Fibroblast of the aortic adventitia (primary cell): ENCODE results near the gene KCP. TPM values are rescaled to one million over a fixed set of nuclear protein-coding genes. Genes with fewer than 3 reads are reported as not detected.

ENCODE experiments used
- DNase-seq: peaks from one replicate; pipeline ENCODE4 v3.0.0-alpha.2; 2010; ENCODE audit warnings: low read depth
- H3K4me3 ChIP-seq: 2 replicates; pipeline ENCODE4 v1.5.1; 2011; ENCODE audit warnings: low read depth, mild to moderate bottlenecking, control low read depth, low read length, moderate library complexity
- total RNA-seq: library from RNA; depleted of rRNA; stranded (reverse); fragments of >200 nt; gene quantifications from 2 replicates; pipeline ENCODE4 v1.2.3, GENCODE V29; 2012; ENCODE audit warnings: low replicate concordance
- TF ChIP-seq, protein P1 (sequence below): IDR thresholded peaks from 2 replicates; pipeline ENCODE4 v1.5.1; 2011; ENCODE audit warnings: mild to moderate bottlenecking, low read length, control low read depth, inconsistent platforms; ENCODE audit not compliant: insufficient read depth

The KCP gene
- total RNA-seq, 1 donor = 0.09 TPM

DNA sequence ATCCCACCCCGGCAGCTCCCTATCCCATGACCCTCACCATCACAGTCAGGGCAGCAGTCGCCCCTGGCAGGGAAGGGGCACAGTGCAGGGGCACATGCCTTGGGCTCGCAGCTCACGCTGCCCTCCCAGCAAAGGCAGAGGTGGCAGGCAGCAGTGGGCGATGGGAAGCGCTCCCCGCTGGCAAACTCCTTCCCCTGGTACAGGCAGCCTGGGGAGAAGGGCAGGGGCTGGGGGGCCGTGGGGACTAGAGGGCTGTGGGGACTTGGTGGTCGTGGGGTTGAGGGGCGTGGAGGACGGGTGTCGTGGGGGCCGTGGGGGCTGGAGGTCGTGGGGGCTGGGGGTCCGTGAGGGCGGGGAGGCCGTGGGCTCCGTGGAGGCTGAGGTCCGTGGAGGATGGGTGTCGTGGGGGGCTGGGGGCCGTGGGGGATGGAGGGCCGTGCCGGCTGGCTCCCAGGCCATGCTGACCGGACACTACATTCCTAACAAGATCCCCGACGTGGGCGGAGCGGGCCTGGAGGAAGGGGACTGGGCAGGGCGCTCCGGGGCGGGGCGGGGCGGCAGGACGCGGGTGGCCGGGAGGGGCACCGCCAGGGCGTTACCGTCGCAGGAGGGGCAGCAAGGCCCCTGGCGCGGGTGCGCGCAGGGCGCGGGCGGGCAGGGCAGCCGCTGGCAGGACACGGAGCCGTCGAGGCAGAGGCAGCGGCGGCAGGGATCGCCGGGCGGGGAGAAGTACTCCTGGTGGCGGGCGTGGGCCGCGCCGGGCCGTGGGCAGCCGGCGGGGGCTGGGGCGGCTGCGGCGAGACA is 20.0 kb downstream of the KCP start:
- TF ChIP-seq, protein P1, sequence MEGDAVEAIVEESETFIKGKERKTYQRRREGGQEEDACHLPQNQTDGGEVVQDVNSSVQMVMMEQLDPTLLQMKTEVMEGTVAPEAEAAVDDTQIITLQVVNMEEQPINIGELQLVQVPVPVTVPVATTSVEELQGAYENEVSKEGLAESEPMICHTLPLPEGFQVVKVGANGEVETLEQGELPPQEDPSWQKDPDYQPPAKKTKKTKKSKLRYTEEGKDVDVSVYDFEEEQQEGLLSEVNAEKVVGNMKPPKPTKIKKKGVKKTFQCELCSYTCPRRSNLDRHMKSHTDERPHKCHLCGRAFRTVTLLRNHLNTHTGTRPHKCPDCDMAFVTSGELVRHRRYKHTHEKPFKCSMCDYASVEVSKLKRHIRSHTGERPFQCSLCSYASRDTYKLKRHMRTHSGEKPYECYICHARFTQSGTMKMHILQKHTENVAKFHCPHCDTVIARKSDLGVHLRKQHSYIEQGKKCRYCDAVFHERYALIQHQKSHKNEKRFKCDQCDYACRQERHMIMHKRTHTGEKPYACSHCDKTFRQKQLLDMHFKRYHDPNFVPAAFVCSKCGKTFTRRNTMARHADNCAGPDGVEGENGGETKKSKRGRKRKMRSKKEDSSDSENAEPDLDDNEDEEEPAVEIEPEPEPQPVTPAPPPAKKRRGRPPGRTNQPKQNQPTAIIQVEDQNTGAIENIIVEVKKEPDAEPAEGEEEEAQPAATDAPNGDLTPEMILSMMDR = no peak
- no peak overlapping the region for H3K4me3 ChIP-seq
- no peak for DNase-seq

DNA sequence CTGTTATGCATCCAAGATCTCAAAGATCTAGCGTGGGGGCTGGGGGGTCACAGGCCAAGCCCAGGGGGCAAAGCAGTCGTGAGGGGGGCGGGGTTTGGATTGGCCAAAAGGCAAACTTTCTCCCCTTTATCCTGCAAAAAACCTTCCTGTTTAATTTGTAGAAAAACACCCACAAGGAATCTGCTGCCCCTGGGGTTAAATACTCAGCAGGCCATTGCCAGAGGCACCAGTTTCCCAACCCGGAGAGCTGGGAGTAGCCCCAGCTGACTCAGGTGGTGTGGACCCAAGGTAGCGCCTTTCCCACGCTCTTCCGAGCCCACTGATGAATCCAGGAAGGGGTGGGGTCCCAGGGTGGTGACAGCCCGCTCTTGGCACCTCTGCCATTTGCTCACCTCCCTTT is 21.4 kb downstream of the KCP start:
- no peak for DNase-seq
- TF ChIP-seq, protein P1 = no peak
- no peak overlapping the region for H3K4me3 ChIP-seq

DNA sequence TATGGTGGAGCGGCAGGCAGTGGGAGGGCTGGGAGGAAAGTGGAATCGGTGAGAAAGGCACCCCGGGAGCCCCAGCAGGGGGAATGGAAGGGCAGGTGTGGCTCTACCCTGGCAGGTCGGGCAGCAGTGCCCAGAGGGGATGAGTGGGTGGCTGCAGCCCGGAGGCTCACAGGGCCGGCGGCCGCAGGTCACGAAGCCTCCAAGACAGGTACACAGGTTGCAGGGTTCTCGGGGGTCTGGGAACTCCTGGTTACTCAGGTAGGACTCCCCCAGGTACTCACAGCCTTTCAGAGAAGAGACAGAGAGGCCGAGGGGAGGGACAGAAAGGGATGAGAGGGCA is 21.8 kb downstream of the KCP start:
- DNase-seq = no peak
- TF ChIP-seq, protein P1 = no peak
- no peak overlapping the region for H3K4me3 ChIP-seq

DNA sequence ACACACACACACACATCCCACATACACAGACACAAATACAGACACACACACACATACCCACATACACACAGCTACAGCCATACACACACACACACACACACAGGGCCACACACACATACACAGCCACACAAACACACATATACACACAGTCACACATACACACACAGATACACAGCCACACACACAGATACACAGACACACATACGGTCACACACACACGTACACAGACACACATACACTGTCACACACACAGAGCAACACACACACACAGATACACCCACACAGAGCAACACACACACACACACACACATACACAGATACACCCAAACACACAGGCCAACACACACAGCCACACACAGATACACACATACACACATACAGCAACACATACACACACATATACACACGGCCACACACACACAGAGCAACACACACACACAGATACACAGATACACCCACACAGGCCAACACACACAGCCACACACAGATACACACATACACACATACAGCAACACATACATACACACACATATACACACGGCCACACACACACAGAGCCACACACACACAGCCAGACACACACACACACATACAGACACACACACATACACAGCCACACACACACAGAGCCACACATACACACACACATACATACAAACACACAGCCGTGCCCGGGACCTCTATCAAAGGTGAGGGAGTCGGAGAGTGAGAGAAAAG is 22.3 kb downstream of the KCP start:
- TF ChIP-seq, protein P1 = no peak
- H3K4me3 ChIP-seq = no peak overlapping the region
- DNase-seq = no peak

DNA sequence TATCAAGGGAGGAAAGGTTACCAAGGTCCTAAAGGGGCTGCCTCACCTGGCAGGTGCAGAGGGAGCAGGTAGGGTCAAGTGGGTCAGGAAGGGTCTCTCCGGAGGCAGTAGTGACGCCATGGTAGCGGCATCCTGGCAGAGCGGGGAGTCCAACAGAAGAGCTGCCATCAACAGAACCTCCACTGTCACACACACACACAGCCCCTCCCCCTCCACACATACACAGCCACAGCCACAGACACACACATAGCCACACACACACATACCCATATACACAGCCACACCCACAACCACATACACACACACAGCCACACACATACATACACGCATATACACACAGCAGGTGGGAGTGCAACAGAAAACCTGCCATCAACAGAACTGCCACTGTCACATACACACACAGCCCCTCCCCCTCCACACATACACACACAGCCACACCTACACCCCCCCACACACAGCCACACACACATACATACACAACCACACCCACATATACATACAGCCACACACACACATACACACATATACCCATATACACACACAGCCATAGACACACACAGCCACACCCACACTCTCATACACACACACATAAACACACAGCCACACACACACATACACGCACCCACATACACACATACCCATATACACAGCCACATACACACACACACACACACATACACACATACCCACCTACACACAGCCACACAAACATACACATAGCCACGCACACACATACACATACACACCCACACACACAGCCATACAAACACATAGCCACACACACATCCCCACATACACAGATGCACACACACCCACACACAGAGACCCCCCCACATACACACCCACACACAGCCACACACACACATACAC is 23.1 kb downstream of the KCP start:
- TF ChIP-seq, protein P1 = no peak
- H3K4me3 ChIP-seq = no peak overlapping the region
- DNase-seq = no peak

DNA sequence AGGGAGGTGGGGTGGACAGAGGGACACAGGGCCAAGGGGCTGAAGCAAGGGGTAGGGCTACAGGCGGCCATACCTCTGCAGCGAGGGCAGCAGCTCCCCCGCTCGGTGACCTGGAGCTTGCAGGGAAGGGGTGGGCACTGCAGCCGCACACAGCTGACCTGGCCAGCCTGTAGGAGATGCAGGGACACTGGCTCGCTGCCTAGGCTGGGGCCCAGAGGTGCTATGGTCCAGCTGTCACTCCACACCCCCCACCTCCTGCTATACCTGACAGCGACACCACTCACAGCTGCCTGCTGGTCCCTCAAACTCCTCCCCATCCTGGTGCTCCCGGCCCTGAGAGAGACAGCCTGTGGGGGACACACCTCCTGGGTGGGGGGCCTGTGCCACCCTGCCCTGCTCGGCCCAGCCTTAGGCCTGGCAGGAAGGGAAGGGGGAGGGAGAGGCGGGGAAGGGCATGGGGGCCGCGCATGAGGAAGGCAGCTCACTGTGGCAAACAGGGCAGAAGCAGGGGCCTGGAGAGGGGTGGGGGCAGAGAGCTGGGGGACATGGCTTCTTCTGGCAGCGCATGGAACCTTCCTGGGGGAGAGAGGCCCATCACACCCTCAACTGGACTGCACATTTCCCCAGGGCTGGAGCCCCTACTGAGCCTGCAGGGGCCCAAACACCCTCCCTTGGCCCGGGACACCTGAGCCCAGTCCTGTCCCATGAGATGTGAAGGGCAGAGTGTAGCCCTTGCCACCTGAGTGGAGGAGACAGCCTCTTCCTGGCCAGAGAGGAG is 23.9 kb downstream of the KCP start:
- TF ChIP-seq, protein P1 = no peak
- H3K4me3 ChIP-seq = no peak overlapping the region
- no peak for DNase-seq
